Measurements from ENCODE around the gene SYT12. TPM values are rescaled to one million over a fixed set of nuclear protein-coding genes. Genes with fewer than 3 reads are reported as not detected.

The SYT12 gene
- total and polyA plus RNA-seq, 2 of the 13 experiments (the other 11 are each of a cell fraction or from before 2014, with no cell fraction given): 0.01 to 0.02 TPM

GRCh38 chr11:66987158-66987620 lies 35.7 kb upstream of the SYT12 start (continued):
- TF ChIP-seq ZBTB14 (CRISPR knock-in tag; IDR thresholded peaks at IDR 0.05) (no peak), ZHX1 (CRISPR knock-in tag; IDR thresholded peaks at IDR 0.05; ENCODE audit: low read depth) (no peak), SNAPC5 (CRISPR knock-in tag; IDR thresholded peaks at IDR 0.05; ENCODE audit: borderline replicate concordance) (no peak), ZBTB21 (CRISPR knock-in tag; IDR thresholded peaks at IDR 0.05) (no peak), ZNF276 (CRISPR knock-in tag; IDR thresholded peaks at IDR 0.05; ENCODE audit: low read depth) (no peak), ZNF281 (CRISPR knock-in tag; IDR thresholded peaks at IDR 0.05; ENCODE audit: borderline replicate concordance) (peak; percentile 69; the same call in 1 of the 2 replicates), ZSCAN29 (CRISPR knock-in tag; conservative IDR thresholded peaks at IDR 0.05) (no peak), ZNF44 (CRISPR knock-in tag; IDR thresholded peaks at IDR 0.05) (no peak), ZNF574 (CRISPR knock-in tag; IDR thresholded peaks at IDR 0.05) (no peak), GRHL1 (CRISPR knock-in tag; conservative IDR thresholded peaks at IDR 0.05) (no peak), ZNF891 (CRISPR knock-in tag; IDR thresholded peaks at IDR 0.05) (0 out of 2 replicates have a peak, but pooled peaks have one; percentile 44), ATF7-NPFF (CRISPR knock-in tag; IDR thresholded peaks at IDR 0.05; ENCODE audit: low read depth) (no peak), ZBTB44 (CRISPR knock-in tag; IDR thresholded peaks at IDR 0.05) (no peak)

All from HepG2 (cell line).